CD4-positive, alpha-beta T cell treated with Interleukin-15 for 4 hours (primary cell): ENCODE results near the gene GTSE1.
"Not testable (repeated sequence)": the region's sequence is repeated elsewhere in the genome, so short reads cannot be mapped to it uniquely, and the experiment has no call there.

Experiments used
- DNase-seq: peaks from one replicate; pipeline ENCODE4 v3.0.0-alpha.2; 2020; ENCODE audit warnings: low spot score

The GTSE1 gene, protein sequence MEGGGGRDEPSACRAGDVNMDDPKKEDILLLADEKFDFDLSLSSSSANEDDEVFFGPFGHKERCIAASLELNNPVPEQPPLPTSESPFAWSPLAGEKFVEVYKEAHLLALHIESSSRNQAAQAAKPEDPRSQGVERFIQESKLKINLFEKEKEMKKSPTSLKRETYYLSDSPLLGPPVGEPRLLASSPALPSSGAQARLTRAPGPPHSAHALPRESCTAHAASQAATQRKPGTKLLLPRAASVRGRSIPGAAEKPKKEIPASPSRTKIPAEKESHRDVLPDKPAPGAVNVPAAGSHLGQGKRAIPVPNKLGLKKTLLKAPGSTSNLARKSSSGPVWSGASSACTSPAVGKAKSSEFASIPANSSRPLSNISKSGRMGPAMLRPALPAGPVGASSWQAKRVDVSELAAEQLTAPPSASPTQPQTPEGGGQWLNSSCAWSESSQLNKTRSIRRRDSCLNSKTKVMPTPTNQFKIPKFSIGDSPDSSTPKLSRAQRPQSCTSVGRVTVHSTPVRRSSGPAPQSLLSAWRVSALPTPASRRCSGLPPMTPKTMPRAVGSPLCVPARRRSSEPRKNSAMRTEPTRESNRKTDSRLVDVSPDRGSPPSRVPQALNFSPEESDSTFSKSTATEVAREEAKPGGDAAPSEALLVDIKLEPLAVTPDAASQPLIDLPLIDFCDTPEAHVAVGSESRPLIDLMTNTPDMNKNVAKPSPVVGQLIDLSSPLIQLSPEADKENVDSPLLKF

DNA sequence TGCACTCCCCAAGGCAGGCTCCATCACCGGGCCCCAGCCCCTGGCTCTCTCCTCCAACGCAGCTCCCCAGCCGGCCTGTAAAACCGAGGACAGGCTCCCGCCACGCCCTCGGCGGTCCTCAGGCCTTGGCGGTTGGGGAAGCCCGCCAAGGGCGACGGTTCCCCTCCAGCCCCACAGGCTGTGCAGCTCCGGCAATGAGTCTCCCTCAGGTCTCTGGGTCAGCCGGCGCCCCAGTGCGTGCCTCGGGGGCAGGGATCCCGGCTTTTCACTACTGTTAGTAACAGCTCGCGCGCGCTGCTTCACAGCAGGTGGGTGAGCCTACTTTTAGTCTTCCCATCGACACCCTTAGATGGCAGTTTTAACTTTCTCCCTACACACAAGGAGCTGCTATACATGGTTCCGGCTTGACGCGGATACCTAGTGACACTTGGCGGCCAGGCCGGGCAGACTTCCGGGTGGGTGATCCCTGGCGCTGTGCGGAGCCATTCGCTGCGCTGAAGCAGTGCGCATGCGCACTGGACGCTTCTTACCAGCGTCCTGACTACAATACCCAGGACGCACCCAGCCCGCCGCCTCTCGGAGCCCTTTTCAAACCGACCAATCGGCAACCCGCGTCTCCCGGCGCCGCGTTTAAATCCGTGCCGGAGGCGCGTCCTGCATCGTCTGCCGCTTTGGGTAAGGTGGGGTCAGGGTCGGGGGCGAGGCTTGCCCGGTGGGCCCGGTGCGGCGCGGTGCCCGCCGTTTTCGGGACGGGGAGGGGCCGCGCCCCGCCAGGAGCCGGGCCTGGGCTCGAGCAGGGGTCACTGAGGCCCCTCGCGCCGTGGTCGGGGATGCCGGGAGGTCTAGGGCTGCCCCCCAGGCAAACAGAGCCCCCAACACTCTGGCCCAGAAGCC is at the start of gene GTSE1:
TSS of gene GTSE1 (plus strand) at position 614 of the 894 bp plus-strand sequence. CDS start 531 bp downstream, outside the sequence.
- peak; percentile 98 for DNase-seq

DNA sequence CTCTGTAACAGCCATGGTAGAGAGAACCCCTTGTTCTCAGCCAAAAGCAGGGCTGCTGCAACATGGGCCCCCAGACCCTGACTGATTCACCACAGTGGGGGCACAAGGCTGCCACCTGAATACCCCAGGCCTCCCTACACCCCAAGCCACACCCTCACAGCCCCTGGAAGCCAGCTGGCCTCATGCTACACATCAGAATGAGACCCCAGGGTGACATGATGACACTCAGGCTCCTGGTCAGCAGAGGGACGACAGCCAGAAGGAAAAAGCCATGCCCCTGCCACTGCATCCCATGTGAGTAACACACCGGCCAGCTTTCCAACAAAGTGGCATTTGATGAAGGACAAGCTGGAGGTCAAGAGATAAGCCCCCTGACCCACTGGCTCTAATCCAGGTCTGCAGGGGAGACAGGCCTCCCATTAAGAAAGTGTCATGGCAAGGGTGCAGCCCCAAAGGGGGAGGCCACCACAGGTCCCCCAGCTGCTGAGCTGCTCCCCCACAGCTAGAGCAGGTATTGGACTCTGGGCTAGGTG is 49.2 kb upstream of the GTSE1 start:
- DNase-seq = no peak

DNA sequence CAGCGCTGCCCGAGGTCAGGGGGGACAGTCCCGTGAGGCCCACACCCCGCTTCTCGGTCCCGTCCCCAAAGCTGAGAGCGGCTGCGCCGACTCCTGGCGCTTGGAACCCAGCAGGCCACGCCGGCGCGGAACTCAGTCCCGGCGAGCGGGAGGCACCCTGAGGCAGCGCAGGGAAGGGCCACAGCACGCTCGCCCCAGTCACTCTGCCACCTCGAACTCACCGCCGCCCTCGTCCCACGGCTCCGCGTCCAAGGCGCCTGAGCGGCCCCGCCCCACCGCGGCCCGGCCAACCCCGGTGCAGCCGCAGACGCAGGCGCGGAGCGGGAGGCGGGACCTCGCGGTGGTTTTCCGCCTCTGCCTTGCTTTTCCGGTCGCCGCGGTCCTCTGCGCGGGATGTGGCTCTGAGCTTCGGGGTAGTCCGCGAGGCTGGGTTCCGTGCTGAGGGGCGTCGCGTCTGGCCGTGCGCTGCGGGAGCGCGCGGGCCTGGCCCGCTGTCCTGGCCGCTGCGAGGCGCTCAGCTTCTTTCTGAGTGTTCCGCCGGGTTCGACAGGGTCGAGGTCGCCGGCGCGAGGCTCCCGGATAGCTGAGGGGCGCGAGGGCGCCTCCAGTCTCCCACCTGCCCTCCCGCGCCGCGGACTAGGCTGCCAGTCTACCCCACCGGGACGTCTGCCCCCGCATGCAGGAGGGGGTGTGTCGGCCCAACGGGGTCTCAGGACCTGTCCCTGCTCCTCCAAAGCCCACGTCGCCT is 46.5 kb upstream of the GTSE1 start, which contains the start of gene CDPF1:
TSS of gene CDPF1 (minus strand) at position 259 of the 748 bp plus-strand sequence. CDS start 2,009 bp downstream, outside the sequence.
- peak; percentile 89 for DNase-seq

DNA sequence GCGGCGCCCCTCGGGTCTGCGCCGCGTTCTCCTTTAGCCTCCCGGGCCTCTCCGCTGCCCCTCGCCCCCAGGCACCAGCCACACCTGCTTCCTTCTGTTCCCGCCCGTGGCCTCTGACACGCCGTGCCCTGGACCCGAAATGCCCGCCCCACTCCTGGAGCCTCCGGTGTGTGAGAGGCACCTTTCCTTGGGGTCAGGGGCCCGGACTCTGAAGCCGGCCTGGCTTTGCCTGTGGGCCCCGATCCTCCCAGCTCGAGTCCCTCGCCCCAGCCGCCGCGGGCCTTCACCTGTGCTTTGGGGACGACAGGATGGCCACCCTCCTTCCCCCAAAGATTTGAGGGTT is 45.9 kb upstream of the GTSE1 start:
- no peak for DNase-seq

DNA sequence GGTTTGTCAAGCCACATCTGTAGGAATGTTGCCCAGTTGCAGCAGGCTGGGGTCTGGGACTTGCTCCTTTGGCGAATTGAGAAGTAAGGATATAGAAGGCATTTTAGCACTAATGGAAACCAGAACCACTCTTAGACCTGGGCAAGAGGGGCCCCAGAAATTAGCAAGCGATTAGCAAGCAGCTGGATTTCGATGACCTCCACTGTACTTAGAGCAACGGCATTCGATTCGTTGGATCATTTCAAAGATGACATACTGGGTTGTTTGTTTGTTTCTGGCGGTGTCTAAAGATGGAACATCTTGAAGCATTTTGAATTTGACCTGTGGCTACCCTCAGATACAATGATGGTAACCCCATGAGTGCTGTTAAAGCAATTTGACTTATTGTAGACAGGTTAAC is 45.4 kb upstream of the GTSE1 start:
- DNase-seq = no peak

DNA sequence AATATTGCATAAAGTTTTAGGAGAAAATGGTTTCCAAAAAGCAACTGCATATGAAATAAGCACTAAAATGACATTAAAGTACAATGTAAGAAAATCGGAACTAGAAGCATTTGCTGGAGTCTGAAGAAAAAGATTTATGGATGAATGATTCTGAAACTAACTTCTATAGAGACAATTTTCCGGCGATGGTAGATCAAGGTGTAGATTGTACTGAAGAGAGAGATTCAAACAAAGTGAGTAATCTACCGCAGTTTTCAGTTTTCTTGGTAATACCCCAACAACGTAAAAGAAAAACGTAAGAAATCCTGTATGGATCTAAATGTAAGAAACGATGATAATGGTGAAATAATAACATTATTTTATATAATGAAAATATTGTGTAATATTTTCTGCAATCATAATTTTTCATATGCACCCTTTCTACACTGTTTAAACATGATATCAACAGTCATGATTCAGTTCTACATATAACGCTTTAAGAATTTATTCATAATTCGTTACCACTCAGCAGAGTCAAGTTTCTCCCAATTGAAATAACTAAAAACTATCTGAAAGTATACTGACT is 44.8 kb upstream of the GTSE1 start:
- peak; percentile 12 for DNase-seq

DNA sequence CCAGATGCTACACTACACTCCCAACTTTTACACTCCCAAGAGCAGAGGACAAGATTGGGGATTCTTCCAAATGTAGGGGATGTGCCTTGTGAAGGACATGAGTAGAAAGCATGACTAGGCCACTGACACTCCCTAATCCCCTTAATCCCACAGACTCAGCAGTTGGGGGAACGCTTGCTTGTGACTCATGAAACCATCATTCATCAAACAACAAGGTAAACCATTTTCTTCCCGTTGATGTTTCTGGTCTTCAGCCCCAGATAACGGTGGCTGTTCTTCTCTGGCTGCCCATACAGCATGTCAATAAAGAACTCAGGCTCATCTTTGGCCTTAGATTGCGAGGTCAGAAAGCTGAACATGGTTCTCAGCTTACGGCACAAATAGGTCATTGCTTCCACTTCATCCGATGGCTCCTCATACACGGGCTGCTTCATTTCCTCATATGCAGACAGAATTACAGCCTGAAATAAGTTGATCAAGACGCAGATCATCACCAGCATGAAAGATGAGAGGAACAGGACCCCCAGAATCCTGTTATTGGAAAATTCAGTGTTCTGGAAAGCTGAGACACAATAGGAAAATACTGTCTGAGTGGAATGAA is 40.2 kb upstream of the GTSE1 start:
- no peak for DNase-seq

DNA sequence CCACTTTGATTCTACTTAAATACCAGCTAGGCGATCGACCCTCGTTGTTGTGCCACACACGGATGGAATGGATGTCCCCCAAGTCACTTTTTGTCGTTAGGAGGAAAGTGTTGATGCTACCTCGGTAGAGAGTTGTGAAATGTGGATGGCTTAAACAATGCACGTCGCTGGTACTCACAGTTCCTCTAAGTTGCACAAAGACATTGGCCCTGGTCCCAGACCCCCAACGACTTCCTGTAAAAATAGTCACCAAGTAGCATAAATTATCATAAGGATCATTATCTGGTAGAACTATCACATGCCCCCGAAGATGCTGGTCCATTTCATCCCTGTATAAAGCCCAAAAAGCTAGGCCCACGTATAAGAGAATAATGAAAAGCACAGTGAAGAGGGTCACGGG is 37.3 kb upstream of the GTSE1 start:
- no peak for DNase-seq

DNA sequence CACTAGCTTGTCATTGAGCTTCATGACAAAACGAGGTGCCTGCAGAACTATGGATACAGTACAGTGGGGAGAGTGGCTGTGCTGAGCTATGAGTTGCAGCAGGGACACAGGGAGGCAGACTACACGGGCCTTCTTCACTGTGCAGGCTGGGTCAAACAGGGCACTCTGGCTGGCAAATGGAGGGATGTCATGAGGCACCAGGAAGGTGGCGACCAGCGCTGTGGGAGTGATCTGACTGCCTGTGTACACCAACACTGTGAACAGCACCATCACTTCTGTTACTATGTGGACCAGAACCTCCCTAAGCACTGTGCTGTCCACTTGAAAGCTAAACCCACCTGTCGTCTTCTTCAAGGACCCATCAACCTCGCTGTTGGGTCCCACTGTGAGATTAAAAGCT is 36.6 kb upstream of the GTSE1 start:
- no peak for DNase-seq

DNA sequence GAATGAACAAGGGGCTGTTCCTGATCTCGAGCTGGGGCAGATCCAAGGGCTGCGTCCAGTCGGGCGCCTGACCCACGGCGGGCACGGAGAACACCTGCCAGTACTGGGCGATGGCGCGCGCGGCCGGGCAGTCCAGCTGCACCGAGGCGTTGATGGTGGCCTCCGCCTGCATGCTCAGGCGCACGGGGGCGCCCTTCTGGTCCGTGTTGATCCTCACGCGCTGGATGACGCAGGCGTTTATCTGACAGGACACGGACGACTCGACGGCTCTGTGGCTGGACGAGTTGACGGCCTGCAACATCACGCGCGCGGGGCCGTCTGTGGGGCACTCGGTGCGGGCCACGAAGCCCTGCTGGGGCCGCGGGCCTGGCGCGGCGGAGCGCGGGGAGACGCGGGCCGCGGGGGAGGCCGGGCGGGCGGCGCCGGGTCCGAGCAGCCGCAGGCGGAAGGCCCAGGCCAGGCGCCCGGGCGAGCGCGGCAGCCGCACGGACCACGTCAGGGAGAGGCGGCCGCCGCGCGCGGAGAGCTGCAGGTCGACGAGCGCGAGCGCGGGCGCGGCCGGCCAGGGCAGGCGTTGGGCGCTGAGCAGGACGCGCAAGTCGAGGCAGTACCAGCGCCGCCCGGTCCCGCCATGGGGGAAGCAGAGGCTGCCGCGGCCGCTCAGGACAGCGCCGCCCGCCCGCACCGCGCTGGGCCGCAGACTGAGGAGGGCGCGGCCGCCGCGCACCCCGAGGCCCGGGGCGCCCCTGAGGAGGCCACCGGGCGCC is 34.0 kb upstream of the GTSE1 start:
- peak; percentile 17 for DNase-seq

DNA sequence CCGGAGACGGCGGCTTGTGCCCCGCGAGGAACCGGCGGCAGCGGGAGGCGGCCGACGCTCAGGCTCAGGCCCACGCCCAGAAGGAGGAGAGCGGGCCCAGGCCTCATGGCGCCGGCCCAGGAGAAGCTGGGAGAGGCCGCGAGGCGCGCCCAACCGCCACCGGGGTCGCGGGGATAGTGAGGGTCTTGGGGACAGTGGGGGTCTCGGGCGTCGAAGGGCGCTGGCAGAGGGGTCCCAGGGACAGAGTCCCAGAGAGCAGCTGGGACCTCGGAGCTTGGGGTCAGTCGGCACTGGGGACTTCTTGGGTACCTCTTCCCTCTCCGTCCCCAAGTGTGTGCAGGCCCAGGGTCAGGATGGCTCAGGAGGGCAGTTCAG is 33.5 kb upstream of the GTSE1 start, which contains the start of gene PKDREJ:
TSS of gene PKDREJ (minus strand) at position 128 of the 375 bp plus-strand sequence. CDS start at position 107, 21 bp downstream.
- DNase-seq = no peak

DNA sequence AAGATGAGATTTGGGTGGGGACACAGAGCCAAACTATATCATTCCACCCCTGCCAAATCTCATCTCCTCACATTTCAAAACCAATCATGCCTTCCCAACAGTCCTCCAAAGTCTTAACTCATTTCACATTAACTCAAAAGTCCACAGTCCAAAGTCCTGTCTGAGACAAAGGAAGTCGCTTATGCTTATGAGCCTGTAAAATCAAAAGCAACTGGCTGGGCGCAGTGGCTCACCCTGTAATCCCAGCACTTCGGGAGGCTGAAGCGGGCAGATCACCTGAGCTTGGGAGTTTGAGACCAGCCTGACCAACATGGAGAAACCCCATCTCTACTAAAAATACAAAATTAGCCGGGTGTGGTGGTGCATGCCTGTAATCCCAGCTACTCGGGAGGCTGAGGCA is 32.1 kb upstream of the GTSE1 start:
- not testable (repeated sequence) for DNase-seq

DNA sequence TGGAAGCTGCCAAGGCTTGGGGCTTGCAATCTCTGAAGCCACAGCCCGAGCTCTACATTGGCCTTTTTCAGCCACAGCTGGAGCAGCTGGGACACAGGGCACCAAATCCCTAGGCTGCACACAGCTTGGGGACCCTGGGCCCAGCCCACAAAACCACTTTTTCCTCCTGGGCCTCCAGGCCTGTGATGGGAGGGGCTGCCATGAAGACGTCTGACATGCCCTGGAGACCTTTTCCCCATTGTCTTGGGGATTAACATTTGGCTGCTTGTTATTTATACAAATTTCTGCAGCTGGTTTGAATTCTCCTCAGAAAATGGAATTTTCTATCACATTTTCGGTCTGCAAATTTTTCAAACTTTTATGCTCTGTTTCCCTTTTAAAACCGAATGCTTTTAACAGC is 31.0 kb upstream of the GTSE1 start:
- DNase-seq = not testable (repeated sequence)

DNA sequence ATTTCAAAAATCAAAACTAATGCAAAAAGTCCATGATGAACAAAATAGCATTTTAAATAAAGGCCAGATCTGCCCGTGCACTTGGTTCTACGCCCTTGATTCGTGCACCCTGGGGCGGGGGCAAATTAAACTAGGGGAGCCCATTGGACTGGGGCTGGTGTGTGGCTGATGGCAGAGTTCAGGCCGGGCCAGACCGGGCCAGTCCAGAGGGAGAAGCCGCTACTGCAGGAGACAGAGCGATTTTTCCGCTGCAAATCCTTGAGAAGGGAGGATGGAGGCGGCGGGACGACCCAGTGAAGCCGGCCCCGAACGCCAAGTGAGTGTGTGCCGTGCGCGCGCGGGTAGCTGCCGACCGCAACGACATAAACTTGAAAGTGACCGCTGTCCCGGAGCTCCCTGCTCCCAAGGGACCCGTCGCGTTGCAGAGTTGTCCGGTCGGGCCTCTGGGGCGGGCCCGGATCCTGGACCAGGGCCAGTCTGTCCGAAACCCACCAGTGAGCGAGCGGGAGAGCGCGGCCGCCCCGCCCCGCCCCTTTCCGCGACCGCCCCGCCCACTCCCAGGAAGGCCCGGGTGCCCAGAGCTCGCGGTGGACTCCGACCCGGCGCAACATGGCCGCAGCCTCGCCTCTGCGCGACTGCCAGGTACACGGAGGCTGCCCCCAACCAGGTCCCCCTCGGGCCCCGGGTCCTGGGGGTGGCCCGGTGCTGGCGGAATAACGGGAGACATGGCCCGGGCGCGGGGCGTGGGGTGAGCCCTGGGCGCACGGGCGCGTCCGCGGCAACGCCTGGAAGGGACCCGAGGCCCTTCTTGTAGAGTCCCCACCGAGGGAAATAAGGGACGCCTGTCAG is 29.0 kb upstream of the GTSE1 start, which contains the start of gene TTC38:
TSS of gene TTC38 (plus strand) at position 578 of the 849 bp plus-strand sequence. CDS start at position 610, 32 bp downstream.
- peak; percentile 50 for DNase-seq

DNA sequence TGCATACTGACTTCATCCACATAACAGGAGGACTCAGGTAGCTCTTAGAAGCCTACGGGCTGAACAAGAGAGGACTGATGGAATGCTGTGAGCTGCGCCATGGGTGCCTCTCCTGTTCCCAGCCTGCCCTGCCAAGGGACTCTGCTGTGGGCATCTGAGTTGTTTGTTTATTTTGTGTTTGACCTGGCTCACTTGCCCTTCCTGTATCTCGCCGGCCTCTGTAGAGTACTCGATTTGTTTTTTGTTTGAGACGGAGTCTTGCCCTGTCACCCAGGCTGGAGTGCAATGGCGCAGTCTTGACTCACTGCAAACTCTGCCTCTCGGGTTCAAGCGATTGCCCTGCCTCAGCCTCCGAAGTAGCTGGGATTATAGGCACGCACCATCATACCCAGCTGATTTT is 27.1 kb upstream of the GTSE1 start:
- no peak for DNase-seq

DNA sequence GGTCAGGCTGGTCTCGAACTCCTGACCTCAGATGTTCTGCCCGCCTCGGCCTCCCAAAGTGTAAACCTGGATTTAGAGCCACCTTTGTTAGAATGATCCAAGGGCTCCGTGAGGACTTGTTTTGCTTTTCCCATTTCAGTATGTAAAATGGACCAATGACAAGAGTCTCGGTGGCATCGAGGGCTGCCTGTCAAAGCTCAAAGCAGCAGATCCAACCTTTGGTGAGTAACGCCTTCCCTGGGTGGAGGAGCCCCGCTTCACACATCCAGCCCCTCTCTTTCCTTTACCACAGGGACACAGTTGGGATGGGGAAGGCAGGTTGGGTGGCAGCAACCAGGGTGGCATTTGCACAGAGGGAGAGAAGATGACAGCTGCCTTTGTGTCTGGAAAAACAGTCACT is 24.5 kb upstream of the GTSE1 start:
- no peak for DNase-seq

DNA sequence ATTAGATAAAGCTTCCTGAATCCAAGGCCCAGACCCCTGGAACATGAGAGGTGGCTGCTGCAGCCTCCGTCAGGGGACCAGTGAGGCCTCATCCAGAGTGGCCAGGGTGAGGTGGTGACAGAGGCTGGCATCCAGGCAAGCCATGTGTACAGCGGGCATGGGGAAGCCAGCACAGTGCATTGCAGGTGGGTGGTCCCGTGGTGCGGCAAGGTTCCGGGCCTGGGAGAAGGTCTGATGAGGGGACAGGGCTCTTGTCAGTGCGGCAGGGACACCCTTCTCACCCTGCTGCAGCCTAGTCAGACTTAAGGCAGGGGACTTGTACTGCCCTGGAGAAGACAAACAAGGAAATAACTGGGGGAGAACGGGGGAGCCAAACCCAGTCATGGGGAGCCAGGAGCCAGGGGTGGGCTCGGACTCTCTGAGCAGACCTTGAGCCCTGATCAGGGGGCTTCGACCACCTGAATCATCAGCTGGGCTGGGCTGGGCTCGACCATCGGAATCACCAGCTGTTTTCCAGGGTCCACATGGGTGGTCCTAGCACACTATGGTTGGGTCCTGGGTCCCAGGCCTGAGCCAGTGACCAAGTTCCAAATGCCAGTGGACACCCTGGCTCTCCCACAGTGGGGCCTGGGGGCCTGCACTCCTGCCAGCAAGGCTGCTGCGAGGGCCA is 23.8 kb upstream of the GTSE1 start:
- no peak for DNase-seq
